ENCODE measurements around the gene NAA16. TPM values are rescaled to one million over a fixed set of nuclear protein-coding genes. Genes with fewer than 3 reads are reported as not detected.

The NAA16 gene
- total and polyA plus RNA-seq, 2 of the 4 experiments (the other 2 are of a cell fraction) = 6.6 to 8.8 TPM

DNA sequence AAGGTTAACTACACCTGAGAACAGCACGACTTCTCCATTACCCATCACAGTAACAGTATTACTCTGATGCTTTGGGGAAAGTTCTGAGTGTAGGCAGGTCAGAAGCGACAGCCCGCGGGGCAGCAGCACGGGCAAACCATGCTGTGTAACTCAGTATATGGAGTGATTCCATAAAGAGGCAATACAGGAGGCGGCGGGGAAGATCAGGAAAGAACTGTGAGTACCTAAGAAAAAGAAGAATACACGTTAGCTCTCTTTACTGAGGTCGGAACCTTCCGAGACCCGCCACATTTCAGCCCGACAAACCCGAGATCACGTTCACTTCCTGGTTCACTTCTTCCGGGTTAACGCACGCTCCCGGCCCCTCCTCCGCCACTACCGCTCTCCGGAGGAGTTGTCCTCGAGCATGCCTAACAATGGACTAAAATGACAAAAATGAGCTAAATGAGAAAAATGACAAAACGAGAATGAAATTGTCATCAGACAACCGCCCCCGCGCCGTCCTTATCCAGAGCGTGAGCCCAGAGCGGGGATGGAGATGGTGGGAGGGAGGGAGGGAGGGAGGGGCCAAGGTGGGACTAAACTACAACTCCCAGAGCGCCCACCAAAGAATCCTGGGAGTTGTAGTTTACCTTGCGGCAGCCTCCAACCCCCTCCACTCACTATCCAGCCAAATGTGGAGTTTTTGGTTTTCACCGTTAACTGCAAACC is 47.7 kb upstream of the NAA16 start, which contains the start of gene MTRF1 (continued):
- TF ChIP-seq, protein P1, sequence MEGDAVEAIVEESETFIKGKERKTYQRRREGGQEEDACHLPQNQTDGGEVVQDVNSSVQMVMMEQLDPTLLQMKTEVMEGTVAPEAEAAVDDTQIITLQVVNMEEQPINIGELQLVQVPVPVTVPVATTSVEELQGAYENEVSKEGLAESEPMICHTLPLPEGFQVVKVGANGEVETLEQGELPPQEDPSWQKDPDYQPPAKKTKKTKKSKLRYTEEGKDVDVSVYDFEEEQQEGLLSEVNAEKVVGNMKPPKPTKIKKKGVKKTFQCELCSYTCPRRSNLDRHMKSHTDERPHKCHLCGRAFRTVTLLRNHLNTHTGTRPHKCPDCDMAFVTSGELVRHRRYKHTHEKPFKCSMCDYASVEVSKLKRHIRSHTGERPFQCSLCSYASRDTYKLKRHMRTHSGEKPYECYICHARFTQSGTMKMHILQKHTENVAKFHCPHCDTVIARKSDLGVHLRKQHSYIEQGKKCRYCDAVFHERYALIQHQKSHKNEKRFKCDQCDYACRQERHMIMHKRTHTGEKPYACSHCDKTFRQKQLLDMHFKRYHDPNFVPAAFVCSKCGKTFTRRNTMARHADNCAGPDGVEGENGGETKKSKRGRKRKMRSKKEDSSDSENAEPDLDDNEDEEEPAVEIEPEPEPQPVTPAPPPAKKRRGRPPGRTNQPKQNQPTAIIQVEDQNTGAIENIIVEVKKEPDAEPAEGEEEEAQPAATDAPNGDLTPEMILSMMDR (conservative IDR thresholded peaks at IDR 0.05; ENCODE audit: low read depth, low read length) = no peak

DNA sequence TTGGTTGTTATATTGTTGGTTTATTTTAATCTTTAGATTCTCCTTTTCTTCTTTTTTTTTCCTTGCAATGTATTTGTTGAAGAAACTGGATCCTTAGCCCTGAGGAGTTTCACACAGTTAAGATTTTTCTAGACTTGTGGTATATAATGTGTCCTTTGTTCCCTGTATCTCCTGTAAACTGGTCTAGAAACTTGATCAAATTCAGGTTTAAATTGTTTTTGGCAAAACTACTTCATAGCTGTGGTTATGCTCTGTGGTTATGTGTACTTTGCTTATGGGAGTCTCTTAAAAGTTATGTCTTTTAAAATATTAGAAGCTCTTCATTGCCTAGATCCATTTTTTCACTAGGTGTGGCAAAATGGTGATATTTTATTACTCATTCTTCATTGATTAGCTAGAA is 44.0 kb upstream of the NAA16 start:
- Histone ChIP-seq H2BK120ac (ENCODE audit: low read depth, low read length) (no peak overlapping the region), H3K4ac (ENCODE audit: low read depth, low read length) (no peak overlapping the region), H4K91ac (ENCODE audit: insufficient read depth, low read depth, low read length) (no peak overlapping the region), H4K20me1 (ENCODE audit: insufficient read depth, low read length) (no peaks in the 10 kb centered on the region), H4K8ac (ENCODE audit: low read depth in 2 of 2, low read length in 2 of 2) (no peak overlapping the region), H3K23ac (ENCODE audit: low read depth, low read length) (no peak overlapping the region), H3K79me1 (ENCODE audit: low read depth in 1 of 2, low read length in 2 of 2) (peaks cover 7 to 10% of the 10 kb centered on the region in 2 experiments; a peak in 3 of 4 replicates), H3K9me1 (ENCODE audit: insufficient read depth, low read length) (peaks cover 3% of the 10 kb centered on the region; the same call in 1 of the 2 replicates), H3K9me3 (ENCODE audit: control insufficient read depth, insufficient read depth, low read length) (peaks cover 10% of the 10 kb centered on the region), H3K27me3 (ENCODE audit: control insufficient read depth, insufficient read depth, low read length) (no peaks in the 10 kb centered on the region), H4K5ac (ENCODE audit: low read depth, low read length) (no peak overlapping the region), H3K4me2 (ENCODE audit: low read depth, low read length) (no peak overlapping the region), H2BK20ac (ENCODE audit: low read depth, low read length) (no peak overlapping the region), H3K27ac (ENCODE audit: insufficient read depth, low read length) (no peak overlapping the region), H3K14ac (replicated peaks; ENCODE audit: low read depth, low read length) (no peak overlapping the region), H2AK9ac (replicated peaks; ENCODE audit: low read depth, low read length, poor library complexity) (no peak overlapping the region), H2BK15ac (ENCODE audit: low read depth, low read length) (no peak overlapping the region), H3K4me3 (ENCODE audit: insufficient read depth, low read depth, low read length) (no peak overlapping the region), H2AK5ac (ENCODE audit: low read depth, low read length) (no peak overlapping the region), H3K4me1 (ENCODE audit: control insufficient read depth, insufficient read depth, low read length) (peaks cover 2% of the 10 kb centered on the region), H2BK5ac (ENCODE audit: low read depth, low read length, poor library complexity, severe bottlenecking) (no peak overlapping the region), H3K9ac (ENCODE audit: low read depth, low read length) (no peak overlapping the region), H3K18ac (ENCODE audit: low read depth, low read length) (no peak overlapping the region), H3K36me3 (ENCODE audit: control insufficient read depth, insufficient read depth, low read length) (no peaks in the 10 kb centered on the region), H2AFZ (replicated peaks; ENCODE audit: low read length, poor library complexity) (no peak overlapping the region), H3K56ac (ENCODE audit: extremely low read depth, insufficient read depth, low read length) (no peak overlapping the region)
- in situ Hi-C loops (cut with MboI; ENCODE audit: low sequenced_read_pairs) (no loop called here), intact Hi-C loops (cut with micrococcal nuclease) (no loop called here), dilution Hi-C loops (cut with HindIII; ENCODE audit: low sequenced_read_pairs, unreplicated experiment) (no loop called here)
- DNase-seq (peak; percentile 18), ATAC-seq (ENCODE audit: low read depth) (no peak)
- CTCF ChIA-PET = no interaction called here
- BruUV-seq (replicated peaks) = no TSS peak
- POLR2A ChIA-PET (ENCODE audit: unreplicated experiment) = no interaction called here
- TF ChIP-seq MAZ (IDR thresholded peaks at IDR 0.05; ENCODE audit: borderline replicate concordance, low read depth, low read length) = no peak
- TF ChIP-seq CEBPB (IDR thresholded peaks at IDR 0.05; ENCODE audit: low read depth, low read length) = no peak
- no peak for TF ChIP-seq RFX5 (IDR thresholded peaks at IDR 0.05; ENCODE audit: low read depth, low read length)
- TF ChIP-seq, protein P1 (conservative IDR thresholded peaks at IDR 0.05; ENCODE audit: low read depth, low read length) = no peak
- TF ChIP-seq RAD21 (IDR thresholded peaks at IDR 0.05; ENCODE audit: low read length) = no peak
- no peak for TF ChIP-seq MXI1 (IDR thresholded peaks at IDR 0.05; ENCODE audit: borderline replicate concordance, low read depth, low read length)
- no peak for TF ChIP-seq MAFK (IDR thresholded peaks at IDR 0.05; ENCODE audit: low read depth, low read length)
- TF ChIP-seq FOS (IDR thresholded peaks at IDR 0.05; ENCODE audit: low read depth, low read length) = no peak
- no peak for TF ChIP-seq RCOR1 (IDR thresholded peaks at IDR 0.05; ENCODE audit: insufficient replicate concordance, low read length)
- TF ChIP-seq NFE2L2 (IDR thresholded peaks at IDR 0.05; ENCODE audit: low read depth, low read length) = no peak
- TF ChIP-seq, protein P2, sequence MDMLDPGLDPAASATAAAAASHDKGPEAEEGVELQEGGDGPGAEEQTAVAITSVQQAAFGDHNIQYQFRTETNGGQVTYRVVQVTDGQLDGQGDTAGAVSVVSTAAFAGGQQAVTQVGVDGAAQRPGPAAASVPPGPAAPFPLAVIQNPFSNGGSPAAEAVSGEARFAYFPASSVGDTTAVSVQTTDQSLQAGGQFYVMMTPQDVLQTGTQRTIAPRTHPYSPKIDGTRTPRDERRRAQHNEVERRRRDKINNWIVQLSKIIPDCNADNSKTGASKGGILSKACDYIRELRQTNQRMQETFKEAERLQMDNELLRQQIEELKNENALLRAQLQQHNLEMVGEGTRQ (IDR thresholded peaks at IDR 0.05; ENCODE audit: low read depth, low read length) = no peak

Measured in IMR-90 (cell line).